Activated T-helper 9 cell treated with anti-CD3 and anti-CD28 coated beads, Interleukin-2, amount 50 U/mL, for 16 hours (primary cell): ENCODE data around the gene HEXB.

ENCODE experiments used
- DNase-seq: peaks from one replicate; pipeline ENCODE4 v3.0.0-alpha.2; 2020; ENCODE audit warnings: low read depth

Gene HEXB

DNA sequence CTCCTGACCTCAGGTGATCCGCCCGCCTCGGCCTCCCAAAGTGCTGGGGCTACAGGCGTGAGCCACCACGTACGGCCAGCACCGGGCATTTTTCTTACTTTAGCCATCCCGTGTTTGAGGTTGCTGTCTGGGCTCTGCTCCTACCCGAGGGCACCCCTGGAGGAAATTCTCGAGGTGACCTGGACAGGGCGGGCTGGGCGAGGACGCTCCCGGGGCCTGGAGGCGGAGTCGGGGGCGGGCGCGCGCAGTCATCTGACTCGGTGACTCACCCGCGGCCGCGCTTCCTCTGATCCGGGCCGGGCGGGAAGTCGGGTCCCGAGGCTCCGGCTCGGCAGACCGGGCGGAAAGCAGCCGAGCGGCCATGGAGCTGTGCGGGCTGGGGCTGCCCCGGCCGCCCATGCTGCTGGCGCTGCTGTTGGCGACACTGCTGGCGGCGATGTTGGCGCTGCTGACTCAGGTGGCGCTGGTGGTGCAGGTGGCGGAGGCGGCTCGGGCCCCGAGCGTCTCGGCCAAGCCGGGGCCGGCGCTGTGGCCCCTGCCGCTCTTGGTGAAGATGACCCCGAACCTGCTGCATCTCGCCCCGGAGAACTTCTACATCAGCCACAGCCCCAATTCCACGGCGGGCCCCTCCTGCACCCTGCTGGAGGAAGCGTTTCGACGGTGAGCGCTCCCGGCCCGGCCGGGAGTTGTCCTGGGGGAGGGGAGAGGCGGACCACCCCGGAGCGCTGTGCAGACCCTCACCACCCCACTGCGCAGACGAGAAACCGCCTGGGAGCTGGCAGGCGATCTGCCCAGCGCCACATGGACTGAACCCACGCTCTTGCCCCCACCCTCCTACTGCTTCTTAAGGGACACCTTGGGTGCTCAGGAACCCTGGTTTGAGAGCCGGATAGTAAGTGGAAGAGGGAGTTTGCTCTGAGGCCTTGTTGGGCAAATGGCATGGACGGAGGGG, at the start of gene HEXB:
TSS of gene HEXB (plus strand) at position 334 of the 952 bp plus-strand sequence. CDS start at position 362, 28 bp downstream.
- DNase-seq = peak; percentile 80

DNA sequence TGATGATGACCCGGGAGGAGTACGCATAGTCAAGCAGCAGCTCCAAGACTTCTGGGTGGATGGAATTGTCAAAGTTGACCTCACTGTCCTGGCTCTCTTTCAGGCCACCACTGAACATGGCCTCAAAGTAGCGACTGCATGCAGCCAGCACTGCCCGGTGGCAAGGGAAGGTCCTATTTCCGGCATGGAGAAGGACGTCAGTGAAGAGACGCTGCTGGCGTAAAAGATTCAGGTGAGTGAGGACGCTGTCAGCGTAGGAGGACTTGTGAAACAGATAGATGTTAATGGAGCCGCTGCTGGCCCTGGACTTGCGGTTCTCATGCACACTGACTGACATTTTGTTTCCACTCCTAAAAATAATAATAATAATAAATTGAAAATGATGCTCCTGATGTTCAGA, 48.9 kb upstream of the HEXB start:
- DNase-seq = no peak

DNA sequence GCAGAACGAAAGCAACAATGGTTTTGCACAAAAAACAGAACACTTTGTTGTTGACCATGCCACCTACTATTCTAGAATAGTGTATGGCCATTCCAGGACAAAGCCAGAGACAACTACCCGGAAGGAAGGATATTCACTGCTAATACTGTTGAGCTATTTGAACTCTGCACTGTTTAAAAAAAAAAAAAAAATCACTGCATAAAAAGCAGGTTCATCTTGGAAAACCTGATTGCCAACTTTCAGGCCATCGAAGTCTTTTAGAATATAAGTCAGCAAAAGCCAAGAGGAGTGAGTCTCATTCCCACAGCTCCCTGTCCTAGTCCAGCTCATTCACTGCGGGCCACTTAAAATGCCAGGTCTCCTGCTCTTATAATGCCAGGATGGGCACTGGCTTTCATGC, 48.5 kb upstream of the HEXB start:
- no peak for DNase-seq

DNA sequence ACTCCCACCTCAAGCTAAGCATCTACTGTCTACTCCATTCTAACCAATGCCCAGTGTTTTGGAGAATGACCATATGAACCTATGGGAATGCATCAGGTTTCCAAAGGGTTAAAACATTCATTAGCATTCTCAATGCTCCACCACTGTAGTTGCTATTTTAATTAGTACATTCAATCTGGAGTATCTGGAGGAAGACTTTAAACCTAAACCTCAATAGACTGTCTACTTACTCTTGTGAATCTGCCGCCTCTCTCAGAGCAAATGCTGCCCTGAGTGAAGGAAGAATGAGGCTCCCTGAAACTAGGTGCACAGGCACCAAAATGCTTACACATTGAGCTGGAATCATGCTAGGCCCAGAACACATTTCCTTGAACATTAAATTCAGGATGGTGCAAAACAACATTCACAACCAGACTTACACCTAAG, 46.5 kb upstream of the HEXB start:
- DNase-seq = no peak

DNA sequence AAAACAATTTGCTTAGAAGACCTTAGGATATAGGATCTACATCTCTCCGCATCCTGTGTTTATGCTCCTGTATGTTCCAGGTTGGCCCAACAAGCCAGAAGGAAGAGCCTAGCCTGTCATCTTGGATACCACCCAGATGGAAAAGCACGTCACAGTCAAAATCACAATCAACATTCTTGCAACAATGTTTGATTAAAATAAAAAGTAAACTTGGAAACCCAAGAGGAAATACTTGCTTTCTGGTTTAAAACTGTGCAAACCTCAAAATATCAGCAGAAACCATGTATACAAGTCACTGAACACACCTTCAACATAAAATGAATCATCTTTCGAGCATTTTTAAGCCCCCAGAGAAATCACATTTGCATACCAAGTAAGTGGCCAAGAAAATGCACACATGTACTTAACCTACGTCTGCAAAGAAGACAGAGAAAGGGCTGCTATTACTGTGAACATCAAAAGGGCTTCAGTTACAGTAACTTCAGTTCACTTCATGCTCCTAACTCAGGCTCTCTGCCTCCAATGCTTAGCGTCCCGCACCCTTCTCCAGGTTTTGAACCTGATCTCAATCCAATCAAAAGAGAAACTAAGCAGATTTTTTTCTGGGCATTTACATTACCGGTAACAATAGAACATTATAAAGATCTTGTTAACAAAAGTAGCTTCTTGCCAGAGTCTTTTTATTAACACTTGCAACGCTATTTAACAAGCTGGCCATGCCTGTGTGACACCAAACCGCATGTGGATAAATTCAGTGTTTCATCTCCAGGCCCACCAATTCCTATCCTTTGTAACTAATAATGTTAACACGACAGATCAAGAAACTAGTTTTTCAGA, 45.8 kb upstream of the HEXB start:
- DNase-seq = no peak

DNA sequence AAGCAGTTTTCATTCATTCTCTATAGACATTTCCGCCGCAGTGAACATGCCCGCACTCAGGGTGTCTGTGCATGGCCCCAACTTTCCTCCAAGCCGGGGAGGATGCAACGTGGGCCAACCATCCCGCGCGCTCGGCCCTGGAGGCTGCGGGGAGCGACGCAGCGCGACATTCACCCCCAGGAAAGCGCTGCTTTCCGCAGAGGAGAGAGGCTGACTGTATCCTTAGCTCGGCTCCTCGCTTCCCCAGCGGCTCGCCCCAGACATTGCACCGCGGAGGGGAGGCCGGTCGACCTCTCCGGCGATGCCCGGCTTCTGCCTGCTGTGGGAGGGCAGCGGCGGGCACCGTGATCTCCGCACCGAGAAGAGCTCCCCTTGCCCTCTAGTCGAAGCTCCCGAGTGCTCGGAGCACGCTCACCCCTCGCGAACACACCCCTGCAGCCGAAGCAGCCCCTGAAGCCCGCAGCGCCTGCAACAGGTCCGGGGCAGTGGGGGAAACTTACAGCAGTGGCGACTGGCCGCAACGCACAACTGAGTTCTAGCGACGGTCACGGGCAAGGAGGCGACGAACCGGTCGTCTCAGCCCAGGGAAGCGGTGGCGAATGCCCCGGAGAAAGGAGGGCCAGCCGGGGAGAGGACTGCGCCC, 45.1 kb upstream of the HEXB start:
- DNase-seq = no peak

DNA sequence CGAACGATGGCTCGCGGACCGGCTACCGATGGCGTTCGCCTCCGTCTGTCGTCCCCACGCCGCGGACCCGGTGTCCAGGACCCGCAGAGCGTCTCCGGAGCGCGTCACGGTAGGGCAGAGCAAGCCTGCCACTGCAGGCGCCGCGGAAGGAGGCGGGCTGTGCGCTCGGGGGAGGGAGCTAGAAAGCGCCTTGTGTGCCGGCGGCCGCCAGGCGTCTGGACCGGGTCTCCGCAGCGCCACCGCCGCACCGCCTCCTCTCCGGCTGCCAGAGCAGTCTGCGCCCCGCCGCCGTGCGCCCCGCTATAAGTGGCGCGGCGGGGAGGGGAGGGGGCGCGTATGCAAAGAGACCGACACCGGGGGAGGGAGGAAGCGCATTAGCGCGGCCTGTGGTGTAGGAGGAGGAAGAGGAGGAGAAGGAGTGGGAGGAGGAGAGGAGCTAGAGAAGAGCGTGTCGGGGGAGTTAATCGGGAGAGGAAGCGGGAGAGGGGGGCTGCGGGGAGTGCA, 44.5 kb upstream of the HEXB start, which contains the start of gene ENC1:
TSS of gene ENC1 (minus strand) at position 279 of the 504 bp plus-strand sequence. CDS start 4,243 bp downstream, outside the sequence.
- peak; percentile 63 for DNase-seq

DNA sequence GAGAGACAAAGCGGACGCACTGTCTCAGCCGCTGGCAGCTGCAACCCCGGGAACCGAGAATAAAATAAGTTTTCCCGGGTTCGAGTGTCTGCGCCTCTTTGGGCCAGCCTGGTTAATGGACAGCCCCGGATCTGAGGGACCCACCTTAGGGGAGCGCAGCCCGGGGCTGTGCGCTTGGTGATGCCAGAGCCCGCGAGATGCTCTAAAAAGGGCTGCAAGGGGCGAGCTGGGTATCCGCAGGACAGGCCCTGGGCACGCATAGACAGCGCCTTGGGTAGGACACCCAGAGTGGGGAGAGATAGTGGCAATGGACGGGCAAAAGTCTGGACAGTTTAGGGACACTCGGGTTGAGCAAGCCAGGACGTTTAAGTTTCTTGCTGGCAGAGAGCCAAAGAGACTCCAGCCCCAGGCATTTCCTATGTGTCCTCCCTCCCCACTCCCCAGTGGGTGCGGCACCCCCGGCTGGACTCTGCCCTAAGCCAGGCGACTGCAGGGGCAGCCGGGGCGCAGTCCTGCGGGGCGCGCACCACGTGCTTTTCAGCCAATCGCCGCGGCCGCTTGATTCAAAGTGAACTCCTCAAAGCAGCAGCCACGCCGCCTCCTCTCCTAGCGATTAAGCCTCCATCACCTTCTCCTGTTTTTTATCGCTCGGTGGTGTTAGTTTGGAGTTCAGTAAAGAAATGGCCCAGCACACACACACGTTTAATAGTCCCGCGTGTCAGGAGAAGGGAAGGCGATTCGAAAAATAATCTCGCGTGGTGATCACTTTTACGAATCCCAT, 43.9 kb upstream of the HEXB start:
- no peak for DNase-seq

DNA sequence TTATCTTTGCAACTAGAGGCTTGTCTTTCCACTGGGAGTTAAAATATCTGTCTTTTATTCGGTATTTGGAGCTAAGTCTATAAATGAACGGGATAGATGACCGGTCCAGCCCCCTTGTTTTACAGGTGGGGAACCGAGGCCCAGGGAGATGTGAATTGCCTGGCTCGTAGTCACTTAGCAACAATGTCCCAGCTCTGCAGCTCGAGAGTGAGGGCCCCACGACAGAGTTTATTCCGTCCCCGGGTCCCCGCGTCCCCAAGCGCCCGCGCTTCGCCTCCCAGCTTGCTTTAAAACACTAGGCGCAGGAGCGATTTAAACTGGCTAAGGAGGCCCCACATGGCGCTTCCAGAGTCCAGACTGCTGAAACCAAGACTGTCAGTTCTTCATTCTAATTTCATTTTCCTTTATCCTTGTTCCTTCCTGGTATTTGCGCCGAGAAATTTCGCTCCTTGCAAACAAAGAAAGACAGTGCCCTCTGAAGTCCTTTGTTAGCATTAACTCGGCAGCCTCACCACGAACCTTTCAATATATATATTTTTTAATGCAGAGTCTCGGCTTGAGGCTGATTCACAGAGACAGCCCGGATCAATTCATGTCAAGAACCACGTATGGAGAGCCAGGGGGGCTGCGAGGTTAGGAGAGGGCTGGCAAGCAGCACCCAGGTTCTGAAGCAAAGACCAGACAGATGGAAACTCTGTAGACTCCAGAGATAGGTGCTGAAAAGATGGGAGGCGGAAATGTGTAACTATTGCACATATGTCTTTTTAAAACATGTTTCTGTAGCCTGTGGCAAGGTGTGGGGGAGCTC, 43.1 kb upstream of the HEXB start:
- DNase-seq = no peak

DNA sequence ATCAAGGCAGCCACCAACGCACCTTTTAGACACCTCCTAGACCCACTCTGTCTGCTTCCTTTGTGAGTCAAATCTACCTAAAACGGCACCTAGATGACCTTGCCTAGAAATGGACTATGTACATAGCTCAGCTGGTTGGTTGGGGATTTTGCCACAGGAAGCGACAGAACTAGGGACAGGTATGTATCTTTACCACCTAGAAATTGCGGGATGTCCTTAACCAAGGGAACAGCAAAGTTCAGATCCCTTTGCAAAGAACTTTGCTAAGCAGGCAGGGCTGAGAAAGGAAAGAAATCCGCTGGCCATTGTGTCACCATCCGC, 42.5 kb upstream of the HEXB start:
- DNase-seq = no peak

DNA sequence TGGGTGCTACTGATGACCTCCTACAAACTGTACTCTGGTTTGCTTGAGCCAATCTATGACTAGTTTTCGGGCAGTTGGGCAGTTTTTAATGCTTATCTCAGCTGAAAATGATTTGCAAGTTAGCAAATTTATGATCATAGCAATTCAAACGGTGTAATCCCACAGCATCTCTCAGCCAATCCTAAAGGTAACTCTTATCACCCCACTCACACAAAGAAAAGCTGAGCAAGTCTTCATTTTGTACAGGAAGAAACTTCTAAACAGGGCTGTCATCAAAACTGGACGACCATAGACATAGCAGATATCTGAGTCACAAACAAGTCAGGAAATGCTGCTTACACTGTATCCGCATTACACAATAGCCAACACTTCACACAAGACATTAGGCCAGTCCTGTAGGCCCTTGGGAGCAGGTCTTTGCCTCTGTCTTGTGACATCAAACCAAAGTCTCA, 41.9 kb upstream of the HEXB start:
- DNase-seq = no peak

DNA sequence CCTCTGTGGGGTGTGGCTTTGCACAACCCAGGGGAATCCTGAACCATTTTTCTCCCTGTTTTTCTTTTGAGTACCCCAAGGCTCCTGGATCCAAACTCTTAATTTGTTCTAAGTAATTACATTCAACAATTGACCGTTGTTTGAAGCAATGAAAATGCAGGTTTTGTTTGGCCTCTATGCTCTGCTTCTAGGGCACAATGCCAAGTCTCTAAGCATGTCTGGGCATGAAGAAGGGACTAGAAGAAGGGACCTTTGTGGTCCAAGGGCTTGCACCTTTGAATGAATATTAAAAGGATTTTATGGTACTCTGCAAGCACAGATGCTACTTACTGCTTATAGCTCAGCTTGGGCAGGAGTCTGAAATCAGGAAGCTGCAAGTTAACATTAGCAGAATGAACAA, 37.9 kb upstream of the HEXB start:
- no peak for DNase-seq

DNA sequence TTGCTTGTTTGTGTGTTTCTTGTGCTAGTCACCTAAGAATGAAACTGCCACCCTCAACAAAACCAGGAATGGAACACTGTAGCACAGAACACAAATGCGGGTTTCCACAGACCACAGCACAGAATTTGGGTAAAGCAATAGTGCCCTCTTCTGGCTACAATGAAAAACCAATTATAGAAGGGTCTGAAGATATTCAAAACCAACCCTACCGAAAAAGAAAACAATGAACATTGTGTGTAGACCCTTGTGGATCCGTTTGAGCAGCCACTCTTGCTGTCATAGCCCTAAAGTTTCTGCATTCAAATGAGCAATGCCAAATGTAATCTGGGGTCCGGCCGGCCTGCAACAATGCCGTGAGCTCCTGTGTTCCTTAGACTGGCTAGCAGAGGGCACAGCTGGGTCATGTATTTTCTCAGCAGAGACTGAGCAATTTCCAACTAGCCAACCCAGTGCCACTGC, 36.2 kb upstream of the HEXB start:
- no peak for DNase-seq

DNA sequence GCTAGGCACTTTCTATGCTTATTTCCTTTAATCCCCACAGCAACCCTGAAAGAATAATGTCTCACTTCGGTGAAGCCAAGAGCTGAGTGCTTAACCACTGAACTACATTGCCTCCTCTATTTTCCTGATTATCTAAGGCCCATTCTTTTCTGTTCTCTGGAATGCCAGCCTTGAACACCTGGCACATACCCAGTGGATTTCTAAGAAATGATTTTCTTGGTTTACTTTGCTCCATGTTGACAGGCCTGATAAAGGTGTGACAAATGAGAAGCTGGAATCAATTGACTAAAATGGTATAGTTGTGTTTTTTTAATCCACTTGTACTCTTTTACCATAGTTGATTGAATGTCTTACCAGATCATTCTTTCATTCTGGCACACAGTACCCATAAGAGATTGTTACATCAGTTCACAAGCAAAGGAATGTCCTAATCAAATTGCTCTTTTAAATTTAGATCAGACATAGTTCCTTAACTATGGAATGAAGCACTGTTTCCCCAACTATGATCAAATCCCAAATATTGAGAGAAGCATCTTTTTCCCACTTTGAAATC, 35.5 kb upstream of the HEXB start:
- DNase-seq = no peak

DNA sequence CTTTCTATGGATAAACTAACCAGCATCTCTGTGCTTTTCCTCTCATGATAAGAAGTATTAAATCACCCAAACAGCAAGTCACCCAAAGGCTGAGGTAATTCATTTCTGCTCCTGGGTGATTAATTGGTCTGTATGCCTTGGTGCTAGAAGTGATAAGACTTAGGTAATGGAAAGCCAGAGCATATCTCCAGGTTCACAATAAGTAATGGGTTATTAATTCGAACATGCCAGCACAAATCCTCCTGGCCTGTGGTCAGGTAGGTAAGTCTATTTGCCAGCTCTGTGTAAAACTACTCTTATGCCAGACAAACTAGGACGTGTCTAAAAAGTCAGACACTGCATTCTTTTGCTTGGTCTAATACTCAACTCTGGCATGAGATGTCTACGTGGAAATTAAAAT, 33.3 kb upstream of the HEXB start:
- DNase-seq = no peak

DNA sequence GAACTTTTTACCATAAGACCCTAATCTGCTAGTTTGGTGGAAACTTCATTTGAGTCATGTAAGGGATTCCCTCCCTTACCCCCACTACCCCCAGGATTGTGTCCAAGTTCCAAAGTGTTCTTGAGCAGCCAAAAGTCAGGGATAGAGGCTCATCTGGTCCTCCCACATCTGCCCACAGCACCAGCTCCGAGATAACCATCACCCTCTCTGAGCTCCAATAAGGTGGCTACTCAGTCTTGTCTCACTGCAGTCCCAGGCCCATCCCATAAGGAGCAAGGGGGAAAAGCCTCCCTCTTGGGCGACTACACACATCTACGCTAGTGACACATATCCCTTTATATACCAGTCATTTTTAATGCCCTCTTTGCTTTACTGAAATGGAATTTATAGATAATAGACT, 32.5 kb upstream of the HEXB start:
- no peak for DNase-seq

DNA sequence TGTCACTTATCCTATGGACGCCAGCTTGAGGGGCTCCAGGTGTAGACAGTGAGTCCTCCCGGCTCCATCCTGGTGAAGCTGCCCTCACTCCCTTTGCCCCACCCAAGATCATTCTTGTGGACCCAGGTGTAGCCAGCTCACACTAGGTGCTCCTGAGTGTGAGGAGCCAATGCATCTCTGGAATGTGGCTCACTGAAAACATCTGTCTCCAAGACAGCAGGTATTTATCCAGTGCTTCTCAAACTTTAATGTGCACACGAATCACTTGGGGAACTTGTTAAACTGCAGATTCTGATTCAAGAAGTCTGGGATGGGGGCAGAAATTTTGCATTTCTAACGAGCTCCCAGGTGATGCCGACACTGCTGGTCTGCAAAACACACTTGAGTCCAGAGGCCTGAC, 31.0 kb upstream of the HEXB start:
- no peak for DNase-seq

DNA sequence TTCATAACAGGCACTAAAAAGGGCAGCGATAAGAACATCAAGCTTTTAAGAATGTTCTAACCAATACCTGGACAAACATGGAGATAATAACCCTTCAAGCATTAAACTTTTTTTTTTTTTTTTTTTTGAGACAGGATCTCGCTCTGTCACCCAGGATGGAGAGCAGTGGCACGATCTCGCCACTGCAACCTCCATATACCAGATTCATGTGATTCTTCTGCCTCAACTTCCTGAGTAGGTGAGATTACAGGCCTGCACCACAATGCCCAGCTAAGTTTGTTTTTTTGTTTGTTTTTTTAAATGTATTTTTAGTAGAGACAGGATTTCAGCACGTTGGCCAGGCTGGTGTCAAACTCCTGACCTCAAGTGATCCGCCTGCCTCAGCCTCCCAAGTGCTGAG, 29.8 kb upstream of the HEXB start:
- no peak for DNase-seq

DNA sequence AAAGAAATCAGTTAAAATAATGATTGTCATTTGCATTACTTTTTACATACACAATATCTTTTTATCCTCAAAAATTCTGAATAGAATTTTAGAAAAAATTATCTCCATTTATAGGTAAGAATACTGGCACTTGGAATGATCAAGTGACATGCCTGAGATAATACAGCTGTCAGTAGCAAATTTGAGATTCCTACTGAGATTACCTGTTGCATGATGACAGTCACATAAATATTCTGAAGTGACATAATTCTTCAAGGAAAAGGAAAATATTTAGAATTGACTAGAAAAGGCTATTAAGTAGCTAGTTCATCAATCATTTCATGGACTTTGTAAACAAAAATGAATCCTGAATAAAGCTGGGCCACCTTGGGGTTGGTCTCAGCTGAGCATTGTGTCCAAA, 29.3 kb upstream of the HEXB start:
- DNase-seq = no peak

DNA sequence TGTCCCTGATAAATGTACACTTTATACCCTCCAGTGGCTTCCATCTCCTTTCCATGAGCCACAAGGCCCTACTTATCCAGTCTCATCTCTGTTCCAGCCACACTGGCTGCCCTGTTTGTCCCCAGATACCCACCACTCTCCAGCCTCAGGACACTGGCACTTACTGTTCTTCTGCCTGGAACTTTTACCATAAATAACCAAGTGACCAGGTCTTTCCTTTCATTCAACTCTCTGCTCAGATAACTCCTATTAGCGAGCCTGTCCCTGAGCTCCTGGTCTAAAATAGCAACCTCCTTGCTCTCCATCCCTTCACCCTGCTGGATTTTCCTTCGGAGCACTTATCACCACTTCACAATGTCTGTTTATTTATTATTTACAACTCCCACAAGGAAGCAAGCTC, 27.9 kb upstream of the HEXB start:
- no peak for DNase-seq
